Right ventricle myocardium superior (tissue), 1 donor: ENCODE measurements around the gene PSG1. TPM values are rescaled to one million over a fixed set of nuclear protein-coding genes. Genes with fewer than 3 reads are reported as not detected.
"Not testable (repeated sequence)": the region's sequence is repeated elsewhere in the genome, so short reads cannot be mapped to it uniquely, and the experiment has no call there.

Experiments
- ATAC-seq: fragments of 200-7000 bp; cut with Tn5 transposase; one replicate; pipeline ENCODE4 v1.9.1; 2020; ENCODE audit warnings: mild to moderate bottlenecking; ENCODE audit not compliant: poor library complexity
- DNase-seq: peaks from one replicate; pipeline ENCODE4 v3.0.0-alpha.2; 2020
- intact Hi-C: fragments of 100-400 bp; cut with DNase I; formaldehyde crosslinking; loops from one replicate; pipeline ENCODE4 v1.11.2; 2022
- long read RNA-seq: library from polyadenylated mRNA; unstranded; transcript quantifications from one replicate; pipeline ENCODE4 v2.0.0, GENCODE V29; 2021
- total RNA-seq: library from RNA; stranded (reverse); fragmentation: NEBNext Ultra II Directional; extraction: Animal tissue kit (Norgen Biotek cat#: 25700); gene quantifications from one replicate; pipeline ENCODE4 v1.2.1, GENCODE V29; 2021
- donor health status: DM: no; HTN: yes; CAD: no; lungs with severe emphysema.

PSG1 gene
- not detected for total RNA-seq
- long read RNA-seq = 0 reads

- intact Hi-C loops = no loop called here
- DNase-seq (no peak), ATAC-seq (no peak)
Observed at GRCh38 chr19:42879613-42880012, at the start of gene PSG1. TSS of gene PSG1 (minus strand) at chr19:42879713. CDS start at chr19:42879581, 132 bp downstream.

- no peak for ATAC-seq
- intact Hi-C loops = no loop called here
- no peak for DNase-seq
Observed at GRCh38 chr19:42928896-42929295, 49.4 kb upstream of the PSG1 start.

- intact Hi-C loops = no loop called here
- ATAC-seq (no peak), DNase-seq (no peak)
Observed at GRCh38 chr19:42926781-42927180, 47.3 kb upstream of the PSG1 start.

GRCh38 chr19:42923106-42923505 lies 43.6 kb upstream of the PSG1 start:
- ATAC-seq, intact Hi-C loops, DNase-seq: not testable (repeated sequence)

GRCh38 chr19:42920971-42921370 lies 41.5 kb upstream of the PSG1 start:
- intact Hi-C loops, ATAC-seq: not testable (repeated sequence)

GRCh38 chr19:42919757-42920079 lies 40.2 kb upstream of the PSG1 start:
- ATAC-seq = no peak

More at GRCh38 chr19:42920971-42921370, 41.5 kb upstream of the PSG1 start:
- DNase-seq = not testable (repeated sequence)

GRCh38 chr19:42919070-42919756 lies 39.7 kb upstream of the PSG1 start:
- ATAC-seq, intact Hi-C loops, DNase-seq: not testable (repeated sequence)

More at GRCh38 chr19:42919757-42920079, 40.2 kb upstream of the PSG1 start:
- intact Hi-C loops = no loop called here
- no peak for DNase-seq

GRCh38 chr19:42918377-42919069 lies 39.0 kb upstream of the PSG1 start:
- intact Hi-C loops, DNase-seq, ATAC-seq: not testable (repeated sequence)

GRCh38 chr19:42917634-42918033 lies 38.1 kb upstream of the PSG1 start, which contains the start of gene PSG6:
TSS of gene PSG6 (minus strand) at chr19:42917894. CDS start at chr19:42917792, 102 bp downstream.
- intact Hi-C loops, ATAC-seq: not testable (repeated sequence)

GRCh38 chr19:42916931-42917330 lies 37.4 kb upstream of the PSG1 start:
- ATAC-seq, DNase-seq, intact Hi-C loops: not testable (repeated sequence)

More at GRCh38 chr19:42917634-42918033, 38.1 kb upstream of the PSG1 start, which contains the start of gene PSG6:
- not testable (repeated sequence) for DNase-seq

- intact Hi-C loops, ATAC-seq, DNase-seq: not testable (repeated sequence)
Observed at GRCh38 chr19:42913516-42913915, 34.0 kb upstream of the PSG1 start.

GRCh38 chr19:42912941-42913340 lies 33.4 kb upstream of the PSG1 start:
- DNase-seq, intact Hi-C loops, ATAC-seq: not testable (repeated sequence)

- ATAC-seq, DNase-seq, intact Hi-C loops: not testable (repeated sequence)
Observed at GRCh38 chr19:42911731-42912130, 32.2 kb upstream of the PSG1 start.

GRCh38 chr19:42906162-42906561 lies 26.6 kb upstream of the PSG1 start:
- ATAC-seq, intact Hi-C loops, DNase-seq: not testable (repeated sequence)

GRCh38 chr19:42900561-42900960 lies 21.0 kb upstream of the PSG1 start:
- intact Hi-C loops, ATAC-seq, DNase-seq: not testable (repeated sequence)

- ATAC-seq, DNase-seq, intact Hi-C loops: not testable (repeated sequence)
Observed at GRCh38 chr19:42899674-42900073, 20.2 kb upstream of the PSG1 start.

- DNase-seq, intact Hi-C loops, ATAC-seq: not testable (repeated sequence)
Observed at GRCh38 chr19:42899110-42899509, 19.6 kb upstream of the PSG1 start.

GRCh38 chr19:42898656-42899055 lies 19.1 kb upstream of the PSG1 start:
- intact Hi-C loops, ATAC-seq, DNase-seq: not testable (repeated sequence)

- ATAC-seq, intact Hi-C loops: not testable (repeated sequence)
Observed at GRCh38 chr19:42897729-42898128, 18.2 kb upstream of the PSG1 start.

More at GRCh38 chr19:42897729-42898128, 18.2 kb upstream of the PSG1 start:
- not testable (repeated sequence) for DNase-seq
